HepG2 (cell line): ENCODE measurements around the gene FOCAD. TPM values are rescaled to one million over a fixed set of nuclear protein-coding genes. Genes with fewer than 3 reads are reported as not detected.

Experiments used
- ATAC-seq: fragments of 200-7000 bp; cut with Tn5 transposase; 3 replicates; pipeline ENCODE4 v1.9.1; 2020; ENCODE audit warnings: mild to moderate bottlenecking, moderate library complexity
- BruUV-seq: library from RNA; stranded (reverse); fragments of 400-500 nt; replicated peaks from 2 replicates; lab custom pipeline; 2021; lab: Mats Ljungman, UMichigan
- CTCF ChIA-PET: fragments of 300-600 bp; formaldehyde crosslinking; extraction: SDS; loops from one replicate; lab custom pipeline; 2021; ENCODE audit warnings: low total read pairs, inconsistent platforms, low intra/inter-chr PET ratio; lab: Yijun Ruan, JAX
- POLR2A ChIA-PET: fragments of 350-600 bp; sonication (Branson Sonifier 250); formaldehyde crosslinking; loops from one replicate; lab custom pipeline; 2020; ENCODE audit warnings: antibody characterized with exemption, inconsistent platforms; lab: Yijun Ruan, JAX
- DNase-seq: peaks from one replicate; pipeline ENCODE4 v3.0.0-alpha.2; 2015; ENCODE audit warnings: low spot score
- FAIRE-seq: peaks from 3 replicates; lab custom pipeline; 2011; peaks lifted over from hg19 to GRCh38; lab: Jason Lieb, UNC
- H2AFZ ChIP-seq: one replicate; pipeline ENCODE4 v1.6.1; 2011; ENCODE audit warnings: low read length, inconsistent platforms
- H3K27ac ChIP-seq: fragments of 300-600 bp; 3 replicates; pipeline ENCODE4 v1.8.0; 2011; ENCODE audit warnings: mixed run types, mild to moderate bottlenecking, mixed read lengths, low read length, inconsistent platforms; ENCODE audit not compliant: insufficient read depth; ENCODE audit errors: extremely low read length
- H3K27me3 ChIP-seq, 2 experiments: fragments of 200-600 bp in 1 of 2; 2 replicates in 1 of 2; 3 replicates in 1 of 2; pipeline versions ENCODE4 v1.6.0 to v1.8.0; 2011; ENCODE audit warnings: low read length in 2 of 2, mild to moderate bottlenecking in 2 of 2, moderate library complexity in 2 of 2, inconsistent platforms in 1 of 2; ENCODE audit not compliant: insufficient read depth in 2 of 2, control insufficient read depth in 1 of 2
- H3K36me3 ChIP-seq, 2 experiments: fragments of 200-600 bp in 1 of 2; replicated peaks in 1 of 2; 2 replicates in 1 of 2; 3 replicates in 1 of 2; pipeline versions ENCODE4 v1.5.1 to v1.8.0; 2011; ENCODE audit warnings: low read length in 2 of 2, inconsistent platforms in 1 of 2; ENCODE audit not compliant: insufficient read depth in 2 of 2, control insufficient read depth in 1 of 2
- H3K4me1 ChIP-seq: 2 replicates; pipeline ENCODE4 v1.5.1; 2012; ENCODE audit warnings: low read length, inconsistent platforms; ENCODE audit not compliant: insufficient read depth
- H3K4me2 ChIP-seq: 2 replicates; pipeline ENCODE4 v1.6.0; 2011; ENCODE audit warnings: low read depth, low read length, inconsistent platforms
- H3K4me3 ChIP-seq, 3 experiments: fragments of 200-600 bp in 1 of 3; sonication (generic), shearing (Covaris generic) in 1 of 3; replicated peaks in 1 of 3; 2 replicates each; pipeline ENCODE4 v1.5.1; 2011 to 2016; ENCODE audit warnings: low read length in 3 of 3, inconsistent platforms in 2 of 3, low read depth in 2 of 3, mild to moderate bottlenecking in 2 of 3, control low read depth in 1 of 3, mixed read lengths in 1 of 3; ENCODE audit not compliant: insufficient read depth in 1 of 3
- H3K79me2 ChIP-seq: one replicate; pipeline ENCODE4 v1.6.1; 2011; ENCODE audit warnings: low read length, inconsistent platforms; ENCODE audit not compliant: insufficient read depth
- H3K9ac ChIP-seq: 2 replicates; pipeline ENCODE4 v1.6.0; 2011; ENCODE audit warnings: mild to moderate bottlenecking, low read depth, low read length, inconsistent platforms; ENCODE audit not compliant: insufficient read depth
- H3K9me3 ChIP-seq: 2 replicates; pipeline ENCODE4 v1.5.1; 2012; ENCODE audit warnings: mild to moderate bottlenecking, low read length
- H4K20me1 ChIP-seq: 2 replicates; pipeline ENCODE4 v1.6.0; 2011; ENCODE audit warnings: inconsistent platforms, mild to moderate bottlenecking, low read length, moderate library complexity; ENCODE audit not compliant: insufficient read depth
- BATF2 ChIP-seq: sonication (generic); formaldehyde crosslinking; IDR thresholded peaks from 2 replicates; pipeline ENCODE4 v1.8.0; 2022; ENCODE audit warnings: mild to moderate bottlenecking, missing genetic modification reagents, moderate library complexity
- CEBPG ChIP-seq: IDR thresholded peaks from 2 replicates; pipeline ENCODE4 v1.6.1; 2016
- DMAP1 ChIP-seq: IDR thresholded peaks from 2 replicates; pipeline ENCODE4 v1.6.1; 2016
- E2F5 ChIP-seq: sonication (generic); formaldehyde crosslinking; conservative IDR thresholded peaks from 2 replicates; pipeline ENCODE4 v1.4.0; 2020; ENCODE audit warnings: missing genetic modification reagents
- FOXM1 ChIP-seq: sonication (generic); formaldehyde crosslinking; IDR thresholded peaks from 2 replicates; pipeline ENCODE4 v1.5.0; 2020; ENCODE audit warnings: missing genetic modification reagents
- GZF1 ChIP-seq: sonication (generic); formaldehyde crosslinking; IDR thresholded peaks from 2 replicates; pipeline ENCODE4 v1.5.1; 2020; ENCODE audit warnings: mild to moderate bottlenecking, missing genetic modification reagents
- KLF15 ChIP-seq: sonication (generic); formaldehyde crosslinking; IDR thresholded peaks from 2 replicates; pipeline ENCODE4 v1.8.1; 2023; ENCODE audit warnings: borderline replicate concordance, mild to moderate bottlenecking, inconsistent platforms, missing genetic modification reagents, mixed read lengths
- MXD1 ChIP-seq: sonication (generic); formaldehyde crosslinking; IDR thresholded peaks from 2 replicates; pipeline ENCODE4 v1.4.0; 2020; ENCODE audit warnings: mild to moderate bottlenecking, missing genetic modification reagents
- NFE2L1 ChIP-seq: sonication (generic); formaldehyde crosslinking; IDR thresholded peaks from 2 replicates; pipeline ENCODE4 v1.4.0; 2020; ENCODE audit warnings: missing genetic modification reagents, mild to moderate bottlenecking, borderline replicate concordance
- SNAI1 ChIP-seq: sonication (generic); formaldehyde crosslinking; IDR thresholded peaks from 2 replicates; pipeline ENCODE4 v1.5.0; 2020; ENCODE audit warnings: mild to moderate bottlenecking, missing genetic modification reagents, borderline replicate concordance
- SP5 ChIP-seq: IDR thresholded peaks from 2 replicates; pipeline ENCODE4 v1.6.1; 2016; ENCODE audit warnings: low read depth, borderline replicate concordance
- THAP11 ChIP-seq: IDR thresholded peaks from 2 replicates; pipeline ENCODE4 v1.6.1; 2016; ENCODE audit warnings: missing biosample characterization, missing genetic modification reagents
- TP53 ChIP-seq: sonication (generic); formaldehyde crosslinking; conservative IDR thresholded peaks from 2 replicates; pipeline ENCODE4 v1.4.0; 2020; ENCODE audit warnings: missing genetic modification reagents
- U2AF2 ChIP-seq: fragments of 200-400 bp; formaldehyde crosslinking; IDR thresholded peaks from 2 replicates; pipeline ENCODE4 v1.6.1; 2017; ENCODE audit warnings: low read depth, mild to moderate bottlenecking, low read length
- ZNF33A ChIP-seq: sonication (generic); formaldehyde crosslinking; IDR thresholded peaks from 2 replicates; pipeline ENCODE4 v1.5.1; 2020; ENCODE audit warnings: missing genetic modification reagents, mild to moderate bottlenecking, moderate library complexity, borderline replicate concordance
- ZNF589 ChIP-seq: sonication (generic); formaldehyde crosslinking; conservative IDR thresholded peaks from 2 replicates; pipeline ENCODE4 v1.8.0; 2022; ENCODE audit warnings: mild to moderate bottlenecking, moderate library complexity, missing genetic modification reagents
- ZNF597 ChIP-seq: sonication (generic); formaldehyde crosslinking; IDR thresholded peaks from 2 replicates; pipeline ENCODE4 v1.5.0; 2020; ENCODE audit warnings: missing genetic modification reagents
- ZNF7 ChIP-seq: IDR thresholded peaks from 2 replicates; pipeline ENCODE4 v1.6.1; 2016; ENCODE audit warnings: missing biosample characterization, missing genetic modification reagents
- ZNF83 ChIP-seq: sonication (generic); formaldehyde crosslinking; IDR thresholded peaks from 2 replicates; pipeline ENCODE4 v1.4.0; 2020; ENCODE audit warnings: missing genetic modification reagents, mild to moderate bottlenecking, borderline replicate concordance
- WGBS: methylation state at CpG from one replicate; pipeline ENCODE4 v1.1.6; 2017; ENCODE audit warnings: low lambda C conversion rate; 5-methylcytosine and 5-hydroxymethylcytosine counted together
- in situ Hi-C: cut with HindIII; loops from 2 replicates; pipeline ENCODE4 v1.10.0; 2017; ENCODE audit warnings: low pct_unique_long_range_greater_than_20kb; ENCODE audit not compliant: extremely low pct_ligation_motif_present
- intact Hi-C: fragments of 100-400 bp; cut with micrococcal nuclease; formaldehyde crosslinking; loops from one replicate; pipeline ENCODE4 v1.10.0; 2022; ENCODE audit not compliant: unreplicated experiment
- polyA plus RNA-seq, 8 experiments: library from polyadenylated mRNA; depleted of rRNA in 3 of 8; stranded (reverse) in 7 of 8; unstranded in 1 of 8; fragments of >200 nt; fragmentation: Illumina TruSeq in 4 of 8; extraction: Trizol in 4 of 8; gene quantifications; 2 replicates each; pipeline versions ENCODE4 v1.2.1 to v1.2.3, GENCODE V29; 2011 to 2016; ENCODE audit warnings: low read depth in 4 of 8, missing spikeins in 1 of 8, mixed read lengths in 1 of 8; ENCODE audit not compliant: insufficient read depth in 1 of 8
- total RNA-seq, 5 experiments: library from RNA; depleted of rRNA; stranded (reverse); fragments of >200 nt; fragmentation: Illumina TruSeq; extraction: Trizol; gene quantifications; 2 replicates each; pipeline ENCODE4 v1.2.3, GENCODE V29; 2016; ENCODE audit warnings: low read depth in 1 of 5

FOCAD gene
- total and polyA plus RNA-seq, 2 of the 13 experiments (the other 11 are each of a cell fraction or from before 2014, with no cell fraction given): 18.0 to 31.1 TPM

- in situ Hi-C loops: no loop called here
- Histone ChIP-seq H3K4me3 (no peak overlapping the region), H2AFZ (no peak overlapping the region), H3K9me3 (no peaks in the 10 kb centered on the region), H3K4me2 (no peak overlapping the region), H4K20me1 (no peaks in the 10 kb centered on the region), H3K27me3 (no peaks in the 10 kb centered on the region), H3K79me2 (no peaks in the 10 kb centered on the region), H3K9ac (no peak overlapping the region), H3K4me1 (no peaks in the 10 kb centered on the region), H3K36me3 (no peaks in the 10 kb centered on the region), H3K27ac (no peak overlapping the region)
- FAIRE-seq: no peak
- intact Hi-C loops: no loop called here
- no peak for ATAC-seq
- no peak for TF ChIP-seq ZNF83 (CRISPR knock-in tag)
- no peak for TF ChIP-seq SNAI1 (CRISPR knock-in tag)
- no peak for TF ChIP-seq GZF1
- no peak for TF ChIP-seq NFE2L1 (CRISPR knock-in tag)
- no peak for TF ChIP-seq ZNF597 (CRISPR knock-in tag)
- no peak for TF ChIP-seq ZNF7
- TF ChIP-seq ZNF33A (CRISPR knock-in tag): no peak
- ChIA-PET CTCF (no interaction called here), POLR2A (no interaction called here)
- 20% methylated on average over 2 of the region's 2 CpGs for whole genome bisulfite sequencing
- no TSS peak for BruUV-seq
- no peak for DNase-seq
These were observed 24.5 kb upstream of the FOCAD start for GRCh38 chr9:20659474-20659967.

GRCh38 chr9:20662156-20662555, 21.9 kb upstream of the FOCAD start:
- Histone ChIP-seq H2AFZ (no peak overlapping the region), H3K4me2 (no peak overlapping the region), H4K20me1 (no peaks in the 10 kb centered on the region), H3K27ac (no peak overlapping the region), H3K27me3 (no peaks in the 10 kb centered on the region), H3K4me1 (no peaks in the 10 kb centered on the region), H3K36me3 (no peaks in the 10 kb centered on the region), H3K4me3 (no peak overlapping the region), H3K9ac (no peak overlapping the region), H3K79me2 (no peaks in the 10 kb centered on the region), H3K9me3 (no peaks in the 10 kb centered on the region)
- CTCF ChIA-PET: no interaction called here
- in situ Hi-C loops: no loop called here
- BruUV-seq: no TSS peak
- ATAC-seq: no peak
- FAIRE-seq: no peak
- TF ChIP-seq E2F5 (no peak), CEBPG (no peak), U2AF2 (no peak), KLF15 (CRISPR knock-in tag) (no peak), DMAP1 (CRISPR knock-in tag) (no peak), ZNF589 (CRISPR knock-in tag) (no peak), BATF2 (CRISPR knock-in tag) (no peak), SP5 (no peak), TP53 (CRISPR knock-in tag) (no peak), FOXM1 (CRISPR knock-in tag) (no peak), MXD1 (CRISPR knock-in tag) (no peak), THAP11 (CRISPR knock-in tag) (no peak)
- POLR2A ChIA-PET: no interaction called here
- intact Hi-C loops: no loop called here
- 35% methylated on average over 3 of the region's 3 CpGs for WGBS
- no peak for DNase-seq
